HG03039 (cell line): Measurements from ENCODE around the gene SCIMP.
"Not testable (repeated sequence)": the region's sequence is repeated elsewhere in the genome, so short reads cannot be mapped to it uniquely, and the experiment has no call there.

Experiments used
- ATAC-seq: cut with Tn5 transposase; IDR thresholded peaks from one replicate; pipeline ENCODE4 v1.9.1; 2021; ENCODE audit warnings: mild to moderate bottlenecking, moderate library complexity; ENCODE audit not compliant: unreplicated experiment

SCIMP gene

DNA sequence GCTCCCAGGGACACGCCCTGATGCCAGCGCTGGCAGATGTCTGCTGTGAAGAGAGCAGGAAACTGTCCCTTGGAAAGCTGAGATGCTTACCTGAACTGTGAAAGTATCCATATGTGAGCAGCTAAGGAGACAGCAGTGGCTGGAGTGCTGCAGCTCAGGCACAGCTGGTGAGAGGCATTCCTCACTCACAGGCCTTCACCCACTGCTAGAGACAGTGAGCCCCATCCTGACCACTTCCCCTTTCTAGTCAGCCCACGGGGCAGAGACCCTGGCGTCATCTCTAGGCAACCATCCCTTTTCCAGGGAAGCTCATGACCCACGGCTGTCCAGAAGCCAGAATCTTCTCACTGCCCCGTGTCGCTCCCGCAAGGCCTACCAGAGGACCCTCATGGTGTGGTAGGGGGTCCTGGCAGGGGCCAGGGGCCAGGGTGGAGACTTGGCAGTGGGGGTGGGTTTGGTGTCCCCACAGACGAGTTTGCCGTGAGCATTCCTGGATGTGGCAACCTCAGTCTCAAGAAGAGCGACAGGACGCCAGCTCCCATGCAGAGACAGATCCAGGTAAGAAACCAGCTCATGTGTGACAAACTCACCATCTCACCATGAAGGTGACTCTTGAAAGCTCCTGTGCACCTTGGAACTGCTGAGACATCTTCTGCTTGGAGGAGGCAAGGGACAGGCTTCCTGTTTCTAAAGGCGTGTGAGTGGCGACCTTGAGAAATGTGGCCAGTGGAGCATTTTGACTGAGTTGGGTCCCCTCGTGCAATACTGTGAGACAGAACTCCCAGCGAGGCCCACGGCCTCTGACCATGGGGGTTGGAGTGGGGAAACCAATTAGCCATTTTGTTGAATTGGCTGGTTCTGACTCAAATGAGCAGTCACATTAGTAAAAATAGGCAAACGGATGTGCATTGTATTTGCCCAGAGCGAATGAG is at the start of gene SCIMP:
Gene SCIMP, minus strand, starts transcription at position 216 of the 932 bp plus-strand sequence. Its CDS starts 105 bp downstream, at position 111.
- peak; percentile 45 for ATAC-seq

- ATAC-seq, result no peak
Measured at GRCh38 chr17:5283571-5284315, 49.1 kb upstream of the SCIMP start.

GRCh38 chr17:5282642-5283217 is 48.1 kb upstream of the SCIMP start:
- ATAC-seq, result no peak

- ATAC-seq, result peak; percentile 64
Measured at GRCh38 chr17:5281814-5282641, 47.4 kb upstream of the SCIMP start, which contains the start of gene RABEP1. RABEP1 (plus strand) TSS chr17:5282284; CDS start chr17:5282487, 203 bp downstream.

DNA sequence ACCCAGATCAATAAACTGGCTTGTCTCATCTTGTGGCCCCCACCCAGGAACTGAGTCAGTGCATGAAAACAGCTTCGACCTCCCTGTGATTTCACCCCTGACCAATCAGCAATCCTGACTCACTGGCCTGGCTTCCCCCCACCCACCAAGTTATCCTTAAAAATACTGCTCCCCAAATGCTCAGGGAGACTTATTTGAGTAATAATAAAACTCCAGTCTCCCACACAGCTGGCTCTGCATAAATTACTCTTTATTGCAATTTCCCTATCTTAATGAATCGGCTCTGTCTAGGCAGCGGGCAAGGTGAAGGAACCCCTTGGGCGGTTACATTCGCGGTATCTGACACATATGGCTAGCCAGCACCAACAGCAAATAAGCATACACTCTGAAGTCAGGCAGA is 37.7 kb upstream of the SCIMP start:
- ATAC-seq, result no peak

DNA sequence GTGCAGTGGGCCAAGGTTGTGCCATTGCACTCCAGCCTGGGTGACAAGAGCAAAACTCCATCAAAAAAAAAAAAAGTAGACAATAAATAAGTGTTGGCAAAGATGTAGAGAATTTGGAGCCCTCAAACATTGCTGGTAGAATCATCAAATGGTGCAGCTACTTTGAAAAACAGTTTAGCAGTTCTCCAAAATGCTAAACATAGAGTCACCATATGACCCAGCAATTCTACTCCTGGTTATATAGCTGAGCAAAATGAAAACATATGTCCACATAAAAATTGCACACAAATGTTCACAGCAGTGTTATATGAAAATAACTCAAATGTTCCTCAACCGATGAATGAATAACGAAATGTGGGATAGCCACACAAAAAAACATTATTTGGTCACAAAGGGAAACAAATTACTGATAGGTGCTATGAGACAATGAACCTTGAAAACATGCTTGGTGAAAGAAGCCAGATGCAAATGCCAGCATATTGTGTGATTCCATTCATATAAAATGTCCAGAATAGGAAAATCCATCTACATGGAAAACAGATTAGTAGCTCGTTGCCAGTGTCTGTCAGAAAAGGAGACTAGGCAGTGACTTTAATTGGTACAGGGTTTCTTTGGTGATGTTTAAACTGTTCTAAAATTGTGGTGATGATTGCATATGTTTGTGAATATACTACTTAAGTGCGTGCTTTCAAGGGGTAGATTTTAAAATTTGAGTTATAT is 34.7 kb upstream of the SCIMP start:
- ATAC-seq, result no peak

DNA sequence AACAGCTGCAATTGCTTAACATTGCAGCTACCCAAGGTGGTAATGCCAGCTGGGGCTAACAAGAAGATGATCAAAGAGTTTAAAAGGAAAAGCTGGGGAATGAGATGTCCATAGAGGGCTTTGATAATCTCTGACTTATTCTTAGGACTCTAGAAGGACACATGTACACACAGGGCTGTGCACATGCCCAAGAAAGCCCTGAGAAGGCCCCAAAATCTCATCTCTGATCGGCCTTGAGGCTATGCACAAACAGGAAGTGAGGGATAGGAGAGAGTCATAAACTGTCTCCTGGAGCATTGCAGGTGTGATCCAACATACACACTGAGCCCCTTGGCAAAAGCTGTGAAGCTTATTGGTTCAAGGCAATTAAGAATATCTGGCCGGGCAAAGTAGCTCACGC is 30.2 kb upstream of the SCIMP start:
- no peak for ATAC-seq

DNA sequence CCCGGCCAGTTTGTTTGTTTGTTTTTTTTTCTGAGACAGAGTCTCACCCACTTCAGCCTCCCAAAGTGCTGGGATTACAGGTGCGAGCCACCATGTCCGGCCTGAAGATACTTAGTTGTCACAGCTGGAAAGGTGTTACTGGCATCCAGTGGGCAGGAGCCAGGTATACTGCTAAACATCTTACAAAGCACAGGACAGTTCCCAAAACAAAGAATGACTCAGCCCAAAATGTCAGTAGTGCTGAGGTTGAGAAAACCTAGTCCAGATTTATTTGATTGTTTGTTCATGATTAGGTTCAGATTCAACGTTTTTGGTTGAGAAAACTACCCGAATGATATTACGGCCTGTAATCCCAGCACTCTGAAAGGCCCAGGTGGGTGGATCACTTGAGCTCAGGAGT is 28.8 kb upstream of the SCIMP start:
- ATAC-seq, result no peak

- no peak for ATAC-seq
Measured at GRCh38 chr17:5262416-5262991, 27.8 kb upstream of the SCIMP start.

- ATAC-seq, result no peak
Measured at GRCh38 chr17:5260542-5260941, 25.9 kb upstream of the SCIMP start.

DNA sequence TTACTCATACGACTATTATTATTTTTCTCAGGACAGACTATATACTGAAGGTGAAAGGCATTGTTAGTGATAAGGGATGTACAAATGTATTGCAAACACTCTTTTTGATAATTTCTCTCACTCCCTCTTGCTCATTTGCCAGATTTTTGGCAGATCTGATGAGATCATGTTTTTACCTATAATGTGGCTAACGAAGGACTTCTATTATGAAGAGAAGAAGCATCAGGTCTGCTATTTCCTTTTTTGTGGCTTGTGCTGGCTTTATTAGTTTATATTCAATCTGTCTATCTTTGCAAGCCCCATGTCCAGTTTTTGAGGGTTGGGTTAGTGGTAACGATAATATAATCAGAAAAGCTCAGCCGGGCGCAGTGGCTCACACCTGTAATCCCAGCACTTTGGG is 22.5 kb upstream of the SCIMP start:
- no peak for ATAC-seq

- ATAC-seq, result no peak
Measured at GRCh38 chr17:5254903-5255521, 20.4 kb upstream of the SCIMP start.

GRCh38 chr17:5254414-5254813 is 19.8 kb upstream of the SCIMP start:
- no peak for ATAC-seq

DNA sequence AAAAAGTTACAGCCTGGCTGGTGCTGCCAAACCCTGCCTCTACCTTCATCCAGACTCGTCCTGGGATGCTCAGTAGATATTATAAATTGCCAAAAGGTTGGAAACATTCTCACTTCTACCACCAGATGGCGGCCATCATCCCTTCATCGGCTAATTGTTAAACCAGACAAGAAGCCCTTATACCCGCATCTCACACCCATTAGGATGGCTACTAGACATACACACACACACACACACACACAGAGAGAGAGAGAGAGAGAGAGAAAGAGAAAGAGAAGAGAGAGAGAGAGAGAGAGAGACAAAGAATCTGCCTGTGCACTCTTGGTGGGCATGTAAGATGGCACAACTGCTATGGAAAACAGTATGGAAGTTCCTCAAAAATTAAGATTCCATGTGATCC is 15.0 kb upstream of the SCIMP start:
- ATAC-seq, result no peak

DNA sequence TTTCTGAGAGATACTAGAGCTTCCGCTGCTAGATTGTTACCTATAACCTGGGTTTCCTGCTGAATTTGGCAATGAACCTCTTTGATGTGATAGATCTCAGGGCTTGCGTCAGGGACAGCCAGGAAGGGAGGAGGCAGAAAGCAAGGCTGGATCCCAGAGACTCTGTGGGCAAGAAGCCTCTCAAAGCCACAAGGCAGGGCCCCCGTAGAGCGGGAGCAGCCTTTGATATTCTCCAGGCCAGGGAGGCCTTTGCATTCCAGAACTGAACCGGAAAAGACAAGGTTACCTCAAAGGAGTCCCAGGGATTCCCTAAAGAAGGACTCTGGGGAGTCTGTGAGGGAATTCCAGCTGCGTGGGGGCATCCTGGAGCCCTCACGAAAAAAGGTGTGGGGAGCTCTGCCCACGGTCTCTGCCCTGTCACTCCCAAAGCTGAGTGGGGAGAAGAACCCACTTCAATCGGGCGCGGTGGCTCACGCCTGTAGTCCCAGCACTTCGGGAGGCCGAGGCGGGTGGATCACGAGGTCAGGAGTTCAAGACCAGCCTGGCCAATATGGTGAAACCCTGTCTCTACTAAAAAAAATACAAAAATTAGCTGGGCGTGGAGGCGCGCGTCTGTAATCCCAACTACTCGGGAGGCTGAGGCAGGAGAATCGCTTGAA is 14.3 kb upstream of the SCIMP start:
- ATAC-seq, result no peak

DNA sequence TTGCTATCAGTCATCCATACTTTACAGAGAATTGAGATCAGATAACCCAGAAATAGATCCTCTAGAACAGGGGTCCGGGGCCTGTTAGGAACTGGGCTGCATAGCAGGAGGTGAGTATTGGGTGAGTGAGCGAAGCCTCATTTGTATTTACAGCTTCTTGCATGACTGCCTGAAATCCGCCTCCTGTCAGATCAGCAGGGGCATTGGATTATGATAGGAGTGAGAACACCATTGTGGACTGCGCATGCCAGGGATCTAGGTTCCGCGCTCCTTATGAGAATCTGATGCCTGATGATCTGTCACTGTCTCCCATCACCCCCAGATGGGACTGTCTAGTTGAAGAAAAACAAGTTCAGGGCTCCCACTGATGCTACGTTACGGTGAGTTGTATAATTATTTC is 13.0 kb upstream of the SCIMP start:
- ATAC-seq, result no peak

GRCh38 chr17:5241861-5242671 is 7.4 kb upstream of the SCIMP start:
- no peak for ATAC-seq

- ATAC-seq, result not testable (repeated sequence)
Measured at GRCh38 chr17:5239769-5240168, 5.1 kb upstream of the SCIMP start.
